Transverse colon (tissue), 4 donors: ENCODE results near the gene PPM1H. TPM values are rescaled to one million over a fixed set of nuclear protein-coding genes. Genes with fewer than 3 reads are reported as not detected.

Experiments used
- DNase-seq: peaks from one replicate; pipeline ENCODE4 v3.0.0-alpha.2; 2019
- H3K27ac ChIP-seq, 4 donors: fragments of 200-600 bp; sonication (generic); 2 replicates each; pipeline ENCODE4 v1.5.1; 2016 to 2018; ENCODE audit warnings: inconsistent platforms in 4 of 4
- H3K27me3 ChIP-seq: fragments of 200-600 bp; sonication (generic); 2 replicates; pipeline ENCODE4 v1.5.1; 2017; ENCODE audit warnings: inconsistent platforms
- H3K36me3 ChIP-seq, 4 donors: fragments of 200-600 bp; sonication (generic); 2 replicates each; pipeline ENCODE4 v1.5.1; 2017 to 2019; ENCODE audit warnings: inconsistent platforms in 4 of 4
- H3K4me1 ChIP-seq, 4 donors: fragments of 200-600 bp; sonication (generic); 2 replicates each; pipeline ENCODE4 v1.5.1; 2017 to 2020; ENCODE audit warnings: inconsistent platforms in 4 of 4
- H3K4me3 ChIP-seq, 4 donors: fragments of 200-600 bp; sonication (generic); 1 replicate in 1 of 4; 2 replicates in 3 of 4; pipeline versions ENCODE4 v1.5.1 to v1.6.1; 2017 to 2019; ENCODE audit warnings: inconsistent platforms in 4 of 4
- H3K9me3 ChIP-seq, 2 donors: fragments of 200-600 bp; sonication (generic); 2 replicates each; pipeline ENCODE4 v1.5.1; 2017 to 2019; ENCODE audit warnings: inconsistent platforms in 2 of 2
- CTCF ChIP-seq, 5 experiments: fragments of 200-600 bp in 3 of 5; fragments of 450-650 bp in 2 of 5; sonication (generic) in 3 of 5; IDR thresholded peaks; 1 replicate in 2 of 5; 2 replicates in 3 of 5; pipeline ENCODE4 v1.5.1; 2016 to 2017; ENCODE audit warnings: antibody characterized with exemption in 5 of 5, inconsistent platforms in 3 of 5, mild to moderate bottlenecking in 2 of 5, moderate library complexity in 1 of 5
- EP300 ChIP-seq: sonication (generic); formaldehyde crosslinking; IDR thresholded peaks from one replicate; pipeline ENCODE4 v1.6.1; 2017; ENCODE audit warnings: antibody characterized with exemption, low read depth
- POLR2A ChIP-seq: fragments of 450-650 bp; IDR thresholded peaks from one replicate; pipeline ENCODE4 v1.6.1; 2016; ENCODE audit warnings: antibody characterized with exemption, mild to moderate bottlenecking, moderate library complexity
- POLR2AphosphoS5 ChIP-seq, 3 donors: sonication (generic); formaldehyde crosslinking; IDR thresholded peaks; one replicate each; pipeline ENCODE4 v1.6.1; 2016; ENCODE audit warnings: antibody characterized with exemption in 3 of 3
- WGBS, 2 donors: methylation state at CpG; one replicate each; pipeline ENCODE4 v1.1.5; 2018; ENCODE audit warnings: low coverage in 1 of 2; 5-methylcytosine and 5-hydroxymethylcytosine counted together
- in situ Hi-C, 4 donors: fragments of 200-750 bp; cut with MboI; loops; one replicate each; pipeline versions ENCODE4 v1.15.0 to v1.15.1; 2017; ENCODE audit warnings: low sequenced_read_pairs in 3 of 4, low pct_ligation_motif_present in 1 of 4, low pct_unique_long_range_greater_than_20kb in 1 of 4
- intact Hi-C: fragments of 100-400 bp; cut with DNase I; formaldehyde crosslinking; loops from one replicate; pipeline ENCODE4 v1.15.1; 2023; ENCODE audit warnings: low total_unique reads
- small RNA-seq, 4 donors: library from RNA; depleted of rRNA; stranded (forward); fragments of <200 nt; gene quantifications; one replicate each; pipeline ENCODE3, GENCODE V24; 2016
- total RNA-seq, 4 donors: library from RNA; depleted of rRNA; stranded (reverse); fragments of >200 nt; gene quantifications; one replicate each; pipeline ENCODE4 v1.1.0, GENCODE V29; 2016

The PPM1H gene
- total RNA-seq, 4 donors from 2014 or later, result 0.37 to 3.2 (median 2.8) TPM

- 76 to 78% methylated on average over 3 of the region's 3 CpGs for WGBS, 2 donors
- in situ Hi-C loops, result no loop called here
- intact Hi-C loops, result no loop called here
- no peak for TF ChIP-seq POLR2A
- no peak for TF ChIP-seq CTCF (IDR thresholded peaks at IDR 0.05)
- TF ChIP-seq POLR2AphosphoS5 (IDR thresholded peaks at IDR 0.05), result no peak
- no peak for TF ChIP-seq EP300
- no peak for DNase-seq
- Histone ChIP-seq H3K36me3 (no peaks in the 10 kb centered on the region), H3K27me3 (no peaks in the 10 kb centered on the region), H3K4me1 (peaks cover 4 to 10% (median 6%) of the 10 kb centered on the region in 4 donors), H3K27ac (no peak overlapping the region), H3K4me3 (no peak overlapping the region), H3K9me3 (no peaks in the 10 kb centered on the region)
Measured at GRCh38 chr12:62598846-62599245, 336.1 kb downstream of the PPM1H start.

GRCh38 chr12:62597253-62597652 lies 337.7 kb downstream of the PPM1H start:
- Histone ChIP-seq H3K9me3 (no peaks in the 10 kb centered on the region), H3K36me3 (no peaks in the 10 kb centered on the region), H3K27ac (no peak overlapping the region), H3K4me3 (no peak overlapping the region), H3K4me1 (peaks cover 4 to 9% (median 6%) of the 10 kb centered on the region in 4 donors), H3K27me3 (no peaks in the 10 kb centered on the region)
- WGBS, 2 donors, result 92 to 93% methylated on average over 3 of the region's 3 CpGs
- TF ChIP-seq EP300, result no peak
- TF ChIP-seq POLR2AphosphoS5 (IDR thresholded peaks at IDR 0.05), result no peak
- TF ChIP-seq CTCF (IDR thresholded peaks at IDR 0.05), result no peak
- no peak for TF ChIP-seq POLR2A
- intact Hi-C loops (no loop called here), in situ Hi-C loops (no loop called here)
- no peak for DNase-seq

Small RNA genes lying within 50 kb of the gene (small RNA-seq; reads per million reads assigned to genes)
- gene MIRLET7I, result 1,168 to 6,946 (median 4,581) reads per million in 4 donors
- 0 reads per million in 4 donors for gene RF00019
- 0 to 0.70 (median 0.07) reads per million in 4 donors for gene RNU1-83P

Other genes starting within 250 kb of the PPM1H start
- under 1 TPM; 0.20 to 0.95 (median 0.60) TPM for gene AVPR1A, start 216.1 kb upstream of the PPM1H start, total RNA-seq